HEK293 (cell line): ENCODE measurements around the gene PIK3AP1.

Source experiments
- CTCF ChIA-PET: fragments of 350-600 bp; formaldehyde crosslinking; extraction: SDS; loops from one replicate; lab custom pipeline; 2021; ENCODE audit warnings: antibody characterized with exemption; lab: Yijun Ruan, JAX
- POLR2A ChIA-PET: fragments of 300-600 bp; formaldehyde crosslinking; extraction: SDS; loops from one replicate; lab custom pipeline; 2020; ENCODE audit warnings: antibody characterized with exemption, inconsistent platforms; lab: Yijun Ruan, JAX
- H3K27ac ChIP-seq: fragments of 200-500 bp; sonication (Bioruptor generic); 2 replicates; pipeline ENCODE4 v1.5.1; 2014; ENCODE audit warnings: low read depth, low read length, control low read depth, inconsistent platforms; ENCODE audit errors: extremely low read depth
- H3K36me3 ChIP-seq, 2 experiments: fragments of 200-500 bp in 1 of 2; sonication (Bioruptor generic) in 1 of 2; 1 replicate in 1 of 2; 2 replicates in 1 of 2; pipeline ENCODE4 v1.5.1; 2014 to 2017; ENCODE audit warnings: inconsistent platforms in 2 of 2, low read length in 2 of 2; ENCODE audit not compliant: control insufficient read depth in 2 of 2, insufficient read depth in 1 of 2
- H3K4me1 ChIP-seq: fragments of 200-500 bp; sonication (Bioruptor generic); 2 replicates; pipeline ENCODE4 v1.5.1; 2014; ENCODE audit warnings: mild to moderate bottlenecking, low read length, inconsistent platforms; ENCODE audit not compliant: control insufficient read depth, insufficient read depth
- H3K4me3 ChIP-seq: 2 replicates; pipeline ENCODE4 v1.5.1; 2011; ENCODE audit warnings: low read depth, mild to moderate bottlenecking, control low read depth, low read length, moderate library complexity
- H3K9me3 ChIP-seq: fragments of 200-500 bp; sonication (Bioruptor generic); 2 replicates; pipeline ENCODE4 v1.5.1; 2014; ENCODE audit warnings: low read depth, low read length, inconsistent platforms; ENCODE audit not compliant: control insufficient read depth, insufficient read depth
- INSM2 ChIP-seq: fragments of 450-650 bp; formaldehyde crosslinking; IDR thresholded peaks from 2 replicates; pipeline ENCODE4 v1.5.1; 2016; ENCODE audit warnings: missing biosample characterization, missing genetic modification characterization
- KLF10 ChIP-seq: fragments of 450-650 bp; IDR thresholded peaks from 2 replicates; pipeline ENCODE4 v1.5.1; 2018; ENCODE audit warnings: missing biosample characterization, mild to moderate bottlenecking, missing genetic modification characterization
- PATZ1 ChIP-seq: fragments of 450-650 bp; formaldehyde crosslinking; IDR thresholded peaks from 2 replicates; pipeline ENCODE4 v1.5.1; 2016; ENCODE audit warnings: missing biosample characterization, missing genetic modification characterization
- SP7 ChIP-seq: fragments of 450-650 bp; formaldehyde crosslinking; IDR thresholded peaks from 2 replicates; pipeline ENCODE4 v1.5.1; 2016; ENCODE audit warnings: missing biosample characterization, missing genetic modification characterization
- ZBTB10 ChIP-seq: fragments of 450-650 bp; formaldehyde crosslinking; IDR thresholded peaks from 2 replicates; pipeline ENCODE4 v1.5.1; 2016; ENCODE audit warnings: missing biosample characterization, missing genetic modification characterization
- ZBTB6 ChIP-seq: fragments of 450-650 bp; formaldehyde crosslinking; IDR thresholded peaks from 2 replicates; pipeline ENCODE4 v1.5.1; 2017; ENCODE audit warnings: missing biosample characterization, missing genetic modification characterization
- ZNF121 ChIP-seq: fragments of 450-650 bp; formaldehyde crosslinking; IDR thresholded peaks from 2 replicates; pipeline ENCODE4 v1.5.1; 2016; ENCODE audit warnings: missing biosample characterization, missing genetic modification characterization
- ZNF132 ChIP-seq: fragments of 450-650 bp; formaldehyde crosslinking; IDR thresholded peaks from 2 replicates; pipeline ENCODE4 v1.5.1; 2017; ENCODE audit warnings: missing biosample characterization, missing genetic modification characterization, borderline replicate concordance
- ZNF146 ChIP-seq: fragments of 450-650 bp; formaldehyde crosslinking; IDR thresholded peaks from 2 replicates; pipeline ENCODE4 v1.5.1; 2016; ENCODE audit warnings: missing biosample characterization, missing genetic modification characterization
- ZNF488 ChIP-seq: fragments of 450-650 bp; formaldehyde crosslinking; IDR thresholded peaks from 2 replicates; pipeline ENCODE4 v1.5.1; 2016; ENCODE audit warnings: missing biosample characterization, missing genetic modification characterization
- ZNF555 ChIP-seq: fragments of 450-650 bp; formaldehyde crosslinking; conservative IDR thresholded peaks from 2 replicates; pipeline ENCODE4 v1.5.1; 2017; ENCODE audit warnings: missing biosample characterization, mild to moderate bottlenecking, missing genetic modification characterization, inconsistent platforms
- ZNF560 ChIP-seq: fragments of 450-650 bp; formaldehyde crosslinking; IDR thresholded peaks from 2 replicates; pipeline ENCODE4 v1.5.1; 2017; ENCODE audit warnings: missing biosample characterization, missing genetic modification characterization, borderline replicate concordance
- ZNF571 ChIP-seq: fragments of 450-650 bp; formaldehyde crosslinking; IDR thresholded peaks from 2 replicates; pipeline ENCODE4 v1.5.0; 2017; ENCODE audit warnings: missing biosample characterization, missing genetic modification characterization
- ZNF792 ChIP-seq: fragments of 450-650 bp; formaldehyde crosslinking; IDR thresholded peaks from 2 replicates; pipeline ENCODE4 v1.5.1; 2016; ENCODE audit warnings: missing biosample characterization, missing genetic modification characterization
- ZSCAN5A ChIP-seq: fragments of 450-650 bp; formaldehyde crosslinking; IDR thresholded peaks from 2 replicates; pipeline ENCODE4 v1.5.1; 2016; ENCODE audit warnings: missing biosample characterization, missing genetic modification characterization

Gene PIK3AP1

GRCh38 chr10:96578022-96578421 lies 142.3 kb downstream of the PIK3AP1 start:
- peaks cover 3 to 17% of the 10 kb centered on the region in 2 experiments; a peak in 2 of 3 replicates for H3K36me3 ChIP-seq
- no peak overlapping the region for H3K4me3 ChIP-seq
- CTCF ChIA-PET = interaction anchor here (1.2 to 1.7 kb wide), 2 partner anchors 9 to 22 kb away, joined by 3 to 5 read pairs; no protein-coding TSS in a partner anchor
- TF ChIP-seq ZNF560 = no peak
- TF ChIP-seq SP7 (tag by site-specific recombination) = no peak
- TF ChIP-seq KLF10 (tag by site-specific recombination) = no peak
- no peak for TF ChIP-seq ZNF132
- TF ChIP-seq ZNF555 = no peak
- TF ChIP-seq ZNF488 (tag by site-specific recombination) = no peak
- no peak for TF ChIP-seq ZBTB6
- no peak for TF ChIP-seq ZSCAN5A (tag by site-specific recombination)
- no peak for TF ChIP-seq ZNF571 (tag by site-specific recombination)
- no peak for TF ChIP-seq ZBTB10 (tag by site-specific recombination)
- no peak for TF ChIP-seq INSM2 (tag by site-specific recombination)
- POLR2A ChIA-PET = no interaction called here
- H3K9me3 ChIP-seq = no peaks in the 10 kb centered on the region
- H3K27ac ChIP-seq = no peak overlapping the region
- H3K4me1 ChIP-seq = peaks cover 28% of the 10 kb centered on the region

- peaks cover 24% of the 10 kb centered on the region for H3K4me1 ChIP-seq
- H3K36me3 ChIP-seq = peaks cover 3 to 17% of the 10 kb centered on the region in 2 experiments; a peak in 2 of 3 replicates
- ChIA-PET CTCF (interaction anchor here (0.6 to 1.7 kb wide), 3 partner anchors 21 to 57 kb away, joined by 4 to 5 read pairs (median 5); no protein-coding TSS in a partner anchor), POLR2A (no interaction called here)
- no peaks in the 10 kb centered on the region for H3K9me3 ChIP-seq
- no peak for TF ChIP-seq ZNF121 (tag by site-specific recombination)
- H3K4me3 ChIP-seq = no peak overlapping the region
- H3K27ac ChIP-seq = no peak overlapping the region
Measured at GRCh38 chr10:96577069-96577468, 143.2 kb downstream of the PIK3AP1 start.

- no peaks in the 10 kb centered on the region for H3K9me3 ChIP-seq
- no peak overlapping the region for H3K4me3 ChIP-seq
- ChIA-PET POLR2A (no interaction called here), CTCF (interaction anchor here (0.6 to 0.7 kb wide), 2 partner anchors 41 to 56 kb away, joined by 4 to 5 read pairs; no protein-coding TSS in a partner anchor)
- TF ChIP-seq ZNF792 (tag by site-specific recombination) (no peak), PATZ1 (no peak), ZNF146 (tag by site-specific recombination) (no peak)
- H3K4me1 ChIP-seq = peaks cover 20% of the 10 kb centered on the region
- no peak overlapping the region for H3K27ac ChIP-seq
- peaks cover 3 to 17% of the 10 kb centered on the region in 2 experiments; a peak in 2 of 3 replicates for H3K36me3 ChIP-seq
Measured at GRCh38 chr10:96576277-96576980, 143.9 kb downstream of the PIK3AP1 start.
